D721Med (cell line): ENCODE results near the gene ACE.

ENCODE experiments used
- DNase-seq: peaks from one replicate; pipeline ENCODE4 v3.0.0; 2011; ENCODE audit warnings: low spot score; ENCODE audit not compliant: insufficient read length
- FAIRE-seq: peaks from 2 replicates; lab custom pipeline; 2011; peaks lifted over from hg19 to GRCh38; lab: Jason Lieb, UNC
- CTCF ChIP-seq: IDR thresholded peaks from 2 replicates; pipeline ENCODE4 v1.5.1; 2012; ENCODE audit warnings: mild to moderate bottlenecking, control low read depth; ENCODE audit not compliant: insufficient read depth; ENCODE audit errors: missing control alignments

Gene ACE

DNA sequence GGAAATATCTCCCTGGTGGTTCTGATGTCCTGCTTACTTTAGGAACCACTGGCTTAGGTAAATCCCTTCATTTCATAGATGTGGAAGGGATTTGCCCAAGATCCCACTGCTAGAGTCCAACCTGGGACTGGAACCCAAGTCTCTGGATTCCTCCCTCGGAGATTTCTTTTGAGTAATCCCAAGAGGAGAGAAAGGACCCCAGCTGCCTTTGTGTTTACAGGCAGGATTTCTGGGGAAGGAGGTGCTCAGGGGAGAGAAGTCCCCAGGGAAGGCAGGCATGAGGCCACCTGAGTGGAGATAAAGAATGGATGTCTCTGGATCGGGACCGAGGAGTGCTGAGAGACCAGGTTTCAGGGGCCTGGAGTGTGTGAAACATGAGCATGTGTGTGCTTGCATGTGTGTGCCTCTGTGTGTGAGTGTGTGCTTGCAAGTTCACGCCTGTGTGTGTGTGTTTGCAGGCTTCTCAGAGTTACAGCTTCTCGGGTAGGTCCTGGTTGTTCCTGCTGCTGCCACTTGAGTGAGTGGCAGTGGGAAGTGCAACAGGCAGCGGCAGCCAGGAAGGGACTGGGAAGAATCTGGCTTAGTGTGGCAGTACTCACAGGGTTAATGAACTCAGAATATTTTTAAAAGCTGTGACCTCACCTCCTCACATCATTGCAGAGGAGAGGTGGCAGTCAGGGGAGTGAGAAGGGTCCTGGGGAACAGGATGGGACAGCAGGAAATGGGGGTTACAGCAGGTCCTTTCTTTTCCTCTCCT lies 48.5 kb downstream of the ACE start:
- FAIRE-seq (no peak), DNase-seq (no peak)
- TF ChIP-seq CTCF, result no peak

- FAIRE-seq, result no peak
- DNase-seq, result no peak
- TF ChIP-seq CTCF, result no peak
These were observed 50.0 kb downstream of the ACE start for GRCh38 chr17:63526861-63527260.

DNA sequence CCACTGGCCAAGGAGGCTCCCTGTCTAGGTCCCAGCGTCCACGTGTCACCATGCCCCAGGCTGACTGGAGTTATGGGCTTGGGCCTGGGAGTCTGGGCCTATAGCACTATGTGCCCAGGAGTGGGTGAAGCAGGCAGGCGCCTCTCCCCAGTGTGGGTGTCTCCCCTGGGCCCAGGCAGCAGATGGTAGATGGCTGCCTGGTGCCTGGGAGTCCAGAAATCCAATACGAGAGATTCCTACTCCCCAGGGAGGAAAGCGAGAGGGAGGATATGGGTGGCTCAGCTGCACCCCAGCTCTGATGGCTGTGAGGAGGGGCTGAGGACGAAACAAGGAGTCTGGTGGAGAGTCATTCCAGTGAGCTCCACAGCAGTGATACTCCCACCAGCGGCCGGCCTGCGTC lies 51.3 kb downstream of the ACE start:
- TF ChIP-seq CTCF, result no peak
- FAIRE-seq (peak; percentile 58), DNase-seq (peak; percentile 47)

DNA sequence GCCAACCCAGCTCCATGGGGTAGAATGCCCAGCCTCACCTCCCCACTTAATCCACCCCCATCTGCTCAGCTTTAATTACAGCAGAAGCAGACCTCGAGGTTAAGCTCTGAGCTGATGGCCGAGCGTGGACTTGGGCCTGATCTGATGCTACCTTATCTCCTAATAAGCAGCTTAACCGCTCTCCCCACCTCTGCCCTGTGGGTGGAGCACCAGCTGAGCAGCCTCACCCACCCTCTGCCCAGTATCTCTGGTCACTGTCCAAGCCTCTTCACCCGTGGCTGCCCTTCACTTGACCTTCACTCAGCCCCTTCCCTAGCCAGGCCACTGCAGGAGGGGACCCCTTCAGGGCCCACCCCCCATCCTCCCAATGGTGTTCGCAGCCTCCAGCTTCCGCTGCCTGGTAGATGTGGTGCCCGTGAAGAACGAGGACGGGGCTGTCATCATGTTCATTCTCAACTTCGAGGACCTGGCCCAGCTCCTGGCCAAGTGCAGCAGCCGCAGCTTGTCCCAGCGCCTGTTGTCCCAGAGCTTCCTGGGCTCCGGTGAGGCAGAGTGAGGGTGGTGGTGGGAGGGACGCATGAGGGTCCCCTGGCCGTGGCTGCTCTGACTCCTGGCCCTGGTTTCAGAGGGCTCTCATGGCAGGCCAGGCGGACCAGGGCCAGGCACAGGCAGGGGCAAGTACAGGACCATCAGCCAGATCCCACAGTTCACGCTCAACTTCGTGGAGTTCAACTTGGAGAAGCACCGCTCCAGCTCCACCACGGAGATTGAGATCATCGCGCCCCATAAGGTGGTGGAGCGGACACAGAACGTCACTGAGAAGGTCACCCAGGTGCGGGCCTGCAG lies 53.1 kb downstream of the ACE start:
- no peak for TF ChIP-seq CTCF
- DNase-seq, result peak; percentile 65
- peak; percentile 92 for FAIRE-seq

DNA sequence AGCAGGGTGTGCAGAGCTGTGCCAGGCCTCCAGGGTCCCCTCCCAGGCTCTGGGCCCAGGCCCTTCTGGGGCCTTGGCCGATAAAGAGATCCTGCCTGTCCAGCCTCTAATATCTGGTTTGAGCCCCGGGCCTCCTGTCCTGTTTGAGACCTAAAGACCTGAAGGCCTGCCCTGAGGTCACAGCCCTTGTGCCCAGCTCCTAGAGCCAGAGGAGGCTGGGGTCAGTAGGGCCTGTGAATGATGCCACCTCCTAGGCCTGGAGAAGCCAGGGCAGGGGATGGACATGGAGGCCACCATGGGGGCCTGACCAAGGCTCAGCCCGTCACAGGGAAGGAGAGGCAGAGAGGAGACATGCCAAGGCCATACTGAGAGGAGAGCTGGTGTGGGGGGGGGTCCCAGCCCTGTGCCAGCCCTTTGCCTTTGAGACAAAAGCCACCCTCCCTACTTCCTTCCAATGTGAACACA lies 53.7 kb downstream of the ACE start:
- FAIRE-seq (no peak), DNase-seq (no peak)
- no peak for TF ChIP-seq CTCF

GRCh38 chr17:63531022-63531965 lies 54.4 kb downstream of the ACE start:
- no peak for TF ChIP-seq CTCF
- FAIRE-seq (no peak), DNase-seq (no peak)
